Stimulated activated CD8-positive, alpha-beta memory T cell treated with anti-CD3 and anti-CD28 coated beads, Interleukin-12 subunit alpha, Interleukin-12 subunit beta, amount 100 ng/mL, for 1 hour (primary cell): ENCODE data around the gene ORAI3.

ENCODE experiments used
- DNase-seq: peaks from one replicate; pipeline ENCODE4 v3.0.0-alpha.2; 2020; ENCODE audit warnings: low read depth

The ORAI3 gene

DNA sequence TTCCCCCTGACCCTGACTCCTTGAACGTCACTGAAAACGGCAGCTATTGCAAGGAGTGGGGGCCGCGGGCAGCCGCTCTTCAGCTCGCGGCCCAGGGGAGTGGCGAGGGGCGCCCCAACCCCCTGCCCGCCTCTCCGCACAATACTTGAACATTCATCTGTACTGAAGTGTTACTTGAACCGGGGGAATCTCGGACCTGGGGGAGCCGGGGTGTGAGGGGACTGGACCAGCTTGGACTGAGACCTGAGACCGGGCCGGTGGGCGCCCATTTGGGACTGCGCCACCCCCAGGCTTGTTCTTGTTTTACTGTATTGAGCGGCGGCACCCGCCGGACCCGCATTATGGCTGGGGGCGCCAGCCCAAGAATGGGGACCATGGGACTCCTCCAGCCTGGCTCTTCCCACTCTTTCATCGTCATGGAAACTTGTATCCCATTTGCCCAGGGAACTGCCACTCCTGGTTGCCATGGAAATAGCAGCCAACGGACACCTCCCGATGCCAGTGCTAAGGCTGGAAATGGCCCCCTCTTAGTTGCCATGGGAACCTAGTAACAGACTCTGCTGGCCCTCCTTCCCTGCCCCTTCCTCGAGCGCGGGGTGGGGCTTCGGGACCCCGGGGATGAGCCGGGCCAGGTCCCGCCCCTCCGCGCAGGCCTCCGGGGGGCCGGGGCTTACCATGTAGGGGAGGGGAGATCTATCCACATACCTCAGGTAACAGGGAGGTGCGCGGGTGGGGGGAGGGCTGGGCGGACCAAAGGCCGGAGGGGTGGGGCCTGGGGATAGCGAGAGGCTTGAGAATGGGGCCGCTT is 805 bp upstream of the ORAI3 start:
- DNase-seq: no peak

- DNase-seq: no peak
Observed at GRCh38 chr16:30949650-30950515, 1.0 kb downstream of the ORAI3 start.

DNA sequence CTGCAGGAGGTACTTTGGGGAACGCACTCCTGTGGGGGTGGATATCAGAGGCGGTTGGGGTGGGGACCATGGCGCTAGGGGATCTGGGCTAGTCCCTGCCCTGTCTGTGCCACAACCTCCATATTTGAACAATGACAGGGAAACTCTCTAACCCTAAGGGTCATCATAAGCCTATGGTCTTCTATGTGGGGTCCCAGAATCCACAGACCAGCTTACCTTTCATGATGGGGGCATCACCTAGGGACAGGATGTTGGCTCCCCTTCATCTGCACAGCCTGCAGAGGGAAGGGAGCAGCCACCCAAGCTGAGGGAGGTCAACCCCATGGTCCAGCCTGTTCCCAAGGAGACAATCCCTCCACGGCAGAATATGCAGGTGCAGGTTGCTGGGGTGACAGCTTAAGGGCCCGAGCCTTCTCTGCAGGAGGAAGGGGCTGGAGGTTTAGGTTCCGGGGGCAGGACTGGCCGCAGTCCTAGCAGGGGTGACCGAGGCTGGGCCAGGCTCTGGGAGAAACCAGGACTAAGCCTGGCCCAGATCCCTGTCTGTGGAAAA is 1.7 kb downstream of the ORAI3 start:
- no peak for DNase-seq

DNA sequence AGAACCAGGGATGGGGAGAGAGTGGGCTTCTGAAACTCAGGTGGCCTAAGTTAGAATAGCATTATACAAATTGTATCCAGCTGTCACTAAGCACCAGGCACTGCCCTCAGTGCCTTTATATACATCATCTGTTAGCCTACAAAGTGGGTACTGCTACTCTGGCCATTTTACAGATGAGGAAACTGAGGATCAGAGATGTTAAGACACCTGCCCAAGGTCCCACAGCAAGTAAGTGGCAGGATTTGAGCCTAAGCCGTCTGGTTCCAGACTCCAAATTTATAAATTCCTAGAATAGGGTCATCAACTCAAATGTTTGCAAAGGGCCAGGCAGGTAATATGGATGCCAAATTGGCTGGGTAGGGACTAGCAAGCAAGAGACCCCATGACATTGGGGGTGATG is 2.3 kb downstream of the ORAI3 start:
- no peak for DNase-seq

DNA sequence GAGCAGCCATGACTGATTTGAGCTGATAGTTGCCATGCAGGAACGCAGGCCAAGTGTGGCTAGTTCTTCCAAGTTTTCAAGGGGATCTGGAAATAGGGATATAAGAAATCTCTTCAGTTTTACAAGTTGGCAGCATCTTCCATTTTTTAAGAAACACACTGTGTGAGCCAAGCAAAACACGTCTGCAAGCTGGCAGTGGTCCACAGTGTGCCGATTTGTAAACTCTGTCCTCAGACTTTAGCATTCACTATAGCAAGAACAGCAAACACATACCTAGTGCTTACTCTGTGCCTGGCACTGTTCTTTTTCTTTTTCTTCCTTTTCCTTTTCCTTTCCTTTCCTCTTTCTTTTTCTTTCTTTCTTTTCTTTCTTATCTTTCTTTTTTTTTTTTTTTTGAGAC is 2.9 kb downstream of the ORAI3 start:
- DNase-seq: no peak

DNA sequence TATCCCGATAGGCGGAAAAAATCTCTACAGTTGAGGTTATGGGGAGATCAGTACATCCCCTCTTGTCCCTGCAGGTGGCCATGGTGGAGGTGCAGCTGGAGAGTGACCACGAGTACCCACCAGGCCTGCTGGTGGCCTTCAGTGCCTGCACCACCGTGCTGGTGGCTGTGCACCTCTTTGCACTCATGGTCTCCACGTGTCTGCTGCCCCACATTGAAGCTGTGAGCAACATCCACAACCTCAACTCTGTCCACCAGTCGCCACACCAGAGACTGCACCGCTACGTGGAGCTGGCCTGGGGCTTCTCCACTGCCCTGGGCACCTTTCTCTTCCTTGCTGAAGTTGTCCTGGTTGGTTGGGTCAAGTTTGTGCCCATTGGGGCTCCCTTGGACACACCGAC is 4.2 kb downstream of the ORAI3 start:
- DNase-seq: no peak

DNA sequence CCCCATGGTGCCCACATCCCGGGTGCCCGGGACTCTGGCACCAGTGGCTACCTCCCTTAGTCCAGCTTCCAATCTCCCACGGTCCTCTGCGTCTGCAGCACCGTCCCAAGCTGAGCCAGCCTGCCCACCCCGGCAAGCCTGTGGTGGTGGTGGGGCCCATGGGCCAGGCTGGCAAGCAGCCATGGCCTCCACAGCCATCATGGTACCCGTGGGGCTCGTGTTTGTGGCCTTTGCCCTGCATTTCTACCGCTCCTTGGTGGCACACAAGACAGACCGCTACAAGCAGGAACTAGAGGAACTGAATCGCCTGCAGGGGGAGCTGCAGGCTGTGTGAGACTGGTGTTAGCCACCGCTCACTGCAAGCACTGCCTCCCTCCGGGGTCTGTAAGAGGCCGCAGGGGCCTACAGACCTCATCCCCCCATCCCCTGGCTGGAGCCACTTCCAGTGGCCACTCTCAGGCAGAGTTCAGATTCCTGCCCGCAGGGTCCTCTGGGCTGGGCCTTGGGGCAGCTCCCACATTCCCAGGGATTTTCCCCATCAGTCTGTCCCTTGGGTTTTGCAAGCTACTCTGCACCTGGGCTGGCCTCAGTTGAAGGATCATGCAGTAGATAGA is 4.8 kb downstream of the ORAI3 start:
- DNase-seq: peak; percentile 33

DNA sequence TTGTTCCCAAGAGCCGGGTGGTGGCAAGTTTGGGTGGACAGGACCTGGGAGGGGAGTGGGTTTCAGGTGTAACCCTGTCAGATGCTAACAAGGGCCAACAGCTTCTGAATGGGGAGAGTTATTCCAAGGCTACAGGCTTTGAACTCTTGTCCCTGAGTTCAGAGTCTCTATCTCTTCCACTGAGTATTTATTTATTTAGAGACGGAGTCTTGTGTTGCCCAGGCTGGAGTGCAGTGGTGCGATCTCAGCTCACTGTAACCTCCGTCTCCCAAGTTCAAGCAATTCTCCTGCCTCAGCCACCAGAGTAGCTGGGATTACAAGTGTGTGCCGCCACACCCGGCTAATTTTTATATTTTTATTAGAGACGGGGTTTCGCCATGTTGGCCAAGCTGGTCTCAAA is 6.1 kb downstream of the ORAI3 start:
- no peak for DNase-seq

GRCh38 chr16:30956601-30957455 is 8.0 kb downstream of the ORAI3 start:
- peak; percentile 81 for DNase-seq

GRCh38 chr16:30957456-30958174 is 8.7 kb downstream of the ORAI3 start, which contains the start of gene SETD1A:
Gene SETD1A, plus strand, starts transcription at chr16:30957754. Its CDS starts 978 bp downstream, at chr16:30958732.
- DNase-seq: peak; percentile 98

DNA sequence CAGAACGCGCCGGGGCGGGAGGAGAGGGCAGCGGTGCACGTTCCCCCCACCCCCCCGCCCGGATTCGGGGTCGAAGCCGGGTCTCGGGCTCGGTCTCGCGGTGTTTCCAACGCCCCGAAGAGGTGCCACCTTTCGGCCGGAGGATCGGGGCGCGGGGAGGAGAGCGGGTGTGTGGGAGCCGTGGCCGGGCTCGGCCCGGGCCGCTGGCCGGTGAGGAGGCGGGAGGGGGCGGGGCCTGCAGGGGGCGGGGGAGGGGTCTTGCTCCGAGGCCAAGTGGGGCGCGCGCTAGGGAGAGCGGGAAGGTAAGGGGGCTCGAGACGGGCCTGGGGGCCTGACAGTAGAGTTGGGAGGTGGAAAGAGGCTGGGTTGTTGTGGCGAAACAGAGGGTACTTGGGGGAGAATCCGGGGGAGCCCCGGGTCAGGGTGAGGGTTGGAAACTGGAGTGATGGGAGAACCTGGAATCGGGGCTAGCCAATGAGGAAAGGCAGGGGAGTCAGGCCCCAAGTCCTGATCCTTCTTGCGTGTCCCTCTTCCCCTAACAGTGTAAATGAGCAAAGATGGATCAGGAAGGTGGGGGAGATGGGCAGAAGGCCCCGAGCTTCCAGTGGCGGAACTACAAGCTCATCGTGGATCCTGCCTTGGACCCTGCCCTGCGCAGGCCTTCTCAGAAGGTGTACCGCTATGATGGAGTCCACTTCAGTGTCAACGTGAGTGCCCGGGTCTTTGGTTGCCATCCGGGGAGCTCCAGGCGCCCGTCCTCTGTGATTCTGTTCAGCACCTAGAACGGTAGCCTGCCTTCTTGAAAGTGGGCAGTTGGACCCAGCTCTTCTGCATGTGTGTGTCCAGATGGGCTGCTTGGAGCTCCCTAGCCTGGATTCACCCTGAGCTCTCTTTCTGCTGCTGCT is 9.6 kb downstream of the ORAI3 start:
- DNase-seq: no peak

- no peak for DNase-seq
Observed at GRCh38 chr16:30961384-30961783, 12.5 kb downstream of the ORAI3 start.

DNA sequence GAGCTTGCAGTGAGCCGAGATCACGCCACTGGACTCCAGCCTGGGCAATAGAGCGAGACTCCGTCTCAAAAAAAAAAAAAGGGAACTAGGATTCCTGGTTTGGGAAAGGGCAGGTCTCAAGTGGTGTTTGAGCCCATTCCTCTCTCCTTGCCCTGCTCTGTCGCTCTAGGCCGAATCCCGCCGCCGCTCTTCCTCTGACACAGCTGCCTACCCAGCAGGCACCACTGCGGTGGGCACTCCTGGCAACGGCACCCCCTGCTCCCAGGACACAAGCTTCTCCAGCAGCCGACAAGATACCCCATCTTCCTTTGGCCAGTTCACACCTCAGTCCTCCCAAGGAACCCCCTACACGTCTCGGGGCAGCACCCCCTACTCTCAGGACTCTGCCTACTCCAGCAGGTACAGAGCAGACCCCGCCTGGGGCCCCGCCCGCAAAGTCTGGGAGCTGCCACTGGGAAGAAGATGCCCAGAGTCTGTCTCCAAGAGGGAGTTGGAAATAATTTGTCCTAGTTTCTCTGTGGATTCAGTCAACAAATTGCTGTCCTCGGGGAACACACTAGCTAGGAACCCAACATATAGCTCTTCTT is 15.2 kb downstream of the ORAI3 start:
- no peak for DNase-seq

- no peak for DNase-seq
Observed at GRCh38 chr16:30964574-30965226, 15.8 kb downstream of the ORAI3 start.

- no peak for DNase-seq
Observed at GRCh38 chr16:30965436-30965835, 16.6 kb downstream of the ORAI3 start.

- no peak for DNase-seq
Observed at GRCh38 chr16:30966033-30966619, 17.3 kb downstream of the ORAI3 start.

DNA sequence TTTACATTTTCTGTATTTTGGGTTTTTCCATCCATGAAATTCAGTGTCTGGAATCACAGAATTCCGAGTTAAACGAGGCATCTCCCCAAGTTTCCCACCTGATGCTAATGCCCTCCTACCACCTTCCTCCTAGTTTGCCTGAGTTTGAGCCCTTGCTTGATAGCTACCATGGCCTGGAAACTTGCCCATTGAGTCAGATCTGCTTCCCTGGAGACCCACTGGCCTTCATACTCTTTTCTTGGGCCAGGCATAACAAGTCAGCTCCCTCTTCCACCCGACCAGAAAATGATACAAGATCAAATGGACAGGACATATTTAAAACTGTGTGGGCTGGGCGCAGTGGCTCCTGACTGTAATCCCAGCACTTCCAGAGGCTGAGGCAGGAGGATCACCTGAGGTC is 18.9 kb downstream of the ORAI3 start:
- DNase-seq: no peak

GRCh38 chr16:30969246-30969842 is 20.5 kb downstream of the ORAI3 start:
- no peak for DNase-seq
